Stimulated activated CD4-positive, alpha-beta T cell treated with anti-CD3 and anti-CD28 coated beads, TNF-alpha, amount 100 ng/mL, for 24 hours (primary cell): Measurements from ENCODE around the gene CD52.
A peak's percentile ranks its signal among the peaks of the same experiment; 100 is the strongest.
"Not testable (repeated sequence)": the region's sequence is repeated elsewhere in the genome, so short reads cannot be mapped to it uniquely, and the experiment has no call there.

ENCODE experiments used
- DNase-seq, 3 experiments: peaks; one replicate each; pipeline ENCODE4 v3.0.0-alpha.2; 2020; ENCODE audit warnings: low read depth in 3 of 3

CD52 gene

DNA sequence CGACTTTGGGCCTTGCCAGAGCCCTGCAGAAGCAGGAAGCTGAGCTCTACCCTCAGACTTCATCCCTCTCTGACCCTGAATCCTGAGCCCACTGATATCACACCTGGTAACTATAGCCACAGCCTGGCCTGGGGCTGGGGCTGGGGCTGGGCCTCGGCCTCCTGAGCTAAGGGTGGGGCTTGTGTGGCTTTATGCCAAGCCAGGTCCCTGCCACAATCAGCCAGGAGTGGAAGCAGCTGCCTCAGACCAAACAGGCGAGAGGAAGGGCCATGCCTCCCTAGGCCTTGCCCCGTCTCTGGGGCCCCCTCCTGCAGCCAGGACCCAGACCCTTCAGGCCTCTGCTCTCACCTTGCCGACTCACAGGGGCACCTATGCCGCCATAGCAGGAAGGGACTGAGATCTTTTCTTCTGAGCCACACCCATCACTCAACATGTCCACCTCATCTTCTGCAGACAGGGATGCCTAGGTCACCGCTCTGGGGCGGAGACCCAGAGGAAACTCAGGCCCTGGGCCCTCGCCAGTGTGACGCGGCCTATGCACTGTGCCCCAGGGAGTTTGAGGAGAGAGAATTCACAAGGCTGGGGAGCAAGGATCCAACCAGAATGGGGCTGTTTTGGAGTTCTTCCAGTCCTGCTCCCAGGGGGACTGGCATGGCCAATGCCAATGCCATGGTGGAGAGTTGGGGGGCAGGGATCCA, 17.0 kb upstream of the CD52 start:
- DNase-seq = no peak

DNA sequence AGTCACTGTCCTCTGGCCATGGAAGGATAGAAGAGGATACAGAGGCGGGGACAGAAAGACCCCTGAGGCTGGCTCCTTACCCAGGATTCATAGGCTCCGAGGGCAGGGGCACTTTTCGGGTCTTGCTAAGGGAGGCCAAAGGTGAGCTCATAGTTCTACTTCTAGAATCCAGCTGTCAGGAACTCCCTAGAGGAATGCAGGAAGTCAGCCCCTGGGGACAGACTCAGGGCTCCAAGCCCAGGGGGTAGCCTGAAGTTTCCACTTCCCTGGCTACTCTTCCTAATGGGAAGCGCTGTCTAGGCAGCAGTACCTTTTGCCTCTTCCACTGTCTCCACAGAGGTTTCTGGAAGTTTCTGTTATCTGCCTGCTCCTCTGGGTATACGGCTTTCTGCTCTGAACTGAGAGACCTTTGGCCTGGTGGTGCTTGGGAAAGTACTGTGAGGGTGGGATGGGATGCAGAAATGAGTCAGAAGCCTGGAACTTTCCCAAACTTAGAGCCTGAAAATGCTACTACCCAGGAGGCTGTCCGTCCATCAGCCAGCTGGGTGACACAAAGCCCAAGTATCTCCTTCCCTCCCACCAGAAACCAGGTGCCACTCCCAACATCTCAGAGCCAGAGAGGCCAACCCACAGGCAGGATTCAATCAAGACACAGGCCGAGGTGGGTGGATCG, 14.9 kb upstream of the CD52 start:
- no peak for DNase-seq

DNA sequence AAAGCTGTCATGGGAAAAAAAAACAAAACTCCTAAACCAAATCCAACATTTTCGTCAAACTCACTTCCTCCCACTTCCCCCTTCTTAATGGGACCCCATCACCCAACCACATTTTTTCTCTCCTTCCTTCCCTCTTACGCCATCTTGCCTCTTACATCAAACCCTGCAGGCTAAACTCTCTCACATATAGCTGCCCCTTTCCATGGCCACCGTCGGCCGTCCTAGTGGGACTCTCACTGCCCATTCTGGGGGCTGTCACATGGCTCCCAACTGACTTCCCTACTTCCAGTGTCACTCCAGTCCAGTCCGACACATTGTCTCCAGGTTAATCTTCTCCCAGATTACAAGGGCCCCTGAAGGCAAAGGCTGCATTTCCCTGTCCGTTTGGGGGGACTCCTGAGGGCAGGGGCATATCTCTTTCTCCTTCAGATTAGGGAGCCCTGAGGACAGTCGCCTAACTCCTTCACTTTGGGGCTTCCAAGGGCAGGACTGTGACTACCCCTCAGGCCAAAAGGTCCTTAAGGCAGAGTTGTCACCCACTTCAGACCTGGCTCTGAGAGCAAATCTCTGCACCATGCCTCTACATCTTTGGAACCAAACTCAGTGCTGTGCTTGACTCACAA, 12.0 kb upstream of the CD52 start:
- no peak for DNase-seq

DNA sequence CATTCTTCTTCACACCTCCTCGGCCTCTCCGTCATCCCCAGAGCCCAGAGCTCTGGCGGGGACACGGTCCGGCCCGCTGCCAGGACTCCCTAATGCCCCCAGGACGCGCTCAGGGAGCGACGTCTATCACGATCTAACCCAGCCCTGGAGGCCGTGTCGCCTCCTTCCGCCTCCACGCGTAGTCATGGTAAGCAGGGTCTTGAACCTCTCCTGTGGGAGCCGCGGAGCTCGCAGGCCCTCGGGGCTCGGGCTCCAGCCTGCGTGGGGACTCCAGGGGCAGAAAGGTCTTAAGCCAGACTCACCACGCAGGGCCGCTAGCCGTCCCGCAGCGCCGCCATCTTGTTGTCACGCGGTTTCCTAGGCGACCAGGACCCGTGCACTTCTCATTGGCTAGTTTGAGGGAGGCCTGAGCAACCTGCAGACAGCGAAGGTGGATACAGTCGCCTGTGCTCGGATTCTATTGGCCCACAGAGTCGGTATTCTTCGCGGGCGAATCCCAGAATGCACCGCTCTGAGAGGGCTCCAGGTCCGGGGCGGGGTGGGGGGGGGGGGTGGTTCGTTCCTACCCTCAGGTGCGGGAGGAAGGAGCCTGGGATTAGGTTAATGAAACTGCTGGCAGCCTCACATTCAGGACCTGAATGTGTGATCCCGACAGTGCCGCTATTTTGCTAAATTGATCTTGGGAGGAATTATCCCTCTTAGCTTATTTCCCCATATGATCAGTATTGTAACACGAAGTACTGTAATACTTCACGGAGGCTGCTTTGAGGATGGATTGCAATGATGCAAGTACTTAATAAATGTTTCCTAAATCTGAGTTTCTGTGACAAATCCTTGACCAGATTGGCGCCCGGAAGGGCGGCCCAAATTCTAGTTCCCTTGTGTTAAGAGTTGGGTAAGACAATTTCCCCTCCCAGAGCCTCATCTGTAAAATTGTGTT, 11.2 kb upstream of the CD52 start, which contains the start of gene UBXN11:
TSS of gene UBXN11 (minus strand) at position 347 of the 940 bp plus-strand sequence. CDS start 3,753 bp downstream, outside the sequence.
- DNase-seq = peak; percentile 84 to 92 (median 89)

DNA sequence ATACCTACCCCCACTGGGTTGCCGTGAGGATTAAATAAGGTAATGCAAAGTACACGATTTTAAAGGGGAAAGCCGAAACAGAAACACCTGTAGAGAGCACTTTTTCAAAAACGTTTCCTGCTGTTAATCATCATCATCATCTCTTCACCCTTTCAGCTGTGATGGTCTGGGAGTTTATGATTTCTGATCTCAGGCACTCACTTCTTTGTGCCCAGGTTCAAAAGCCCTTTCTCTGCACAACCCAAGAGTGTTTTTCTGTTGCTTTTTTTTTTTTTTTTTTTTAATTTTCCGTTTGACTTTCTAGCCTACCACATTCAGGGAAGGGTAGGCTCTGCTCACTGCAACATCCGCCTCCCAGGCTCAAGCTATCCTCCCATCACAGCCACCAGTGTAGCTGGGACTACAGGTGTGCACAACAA, 10.4 kb upstream of the CD52 start:
- no peak for DNase-seq

DNA sequence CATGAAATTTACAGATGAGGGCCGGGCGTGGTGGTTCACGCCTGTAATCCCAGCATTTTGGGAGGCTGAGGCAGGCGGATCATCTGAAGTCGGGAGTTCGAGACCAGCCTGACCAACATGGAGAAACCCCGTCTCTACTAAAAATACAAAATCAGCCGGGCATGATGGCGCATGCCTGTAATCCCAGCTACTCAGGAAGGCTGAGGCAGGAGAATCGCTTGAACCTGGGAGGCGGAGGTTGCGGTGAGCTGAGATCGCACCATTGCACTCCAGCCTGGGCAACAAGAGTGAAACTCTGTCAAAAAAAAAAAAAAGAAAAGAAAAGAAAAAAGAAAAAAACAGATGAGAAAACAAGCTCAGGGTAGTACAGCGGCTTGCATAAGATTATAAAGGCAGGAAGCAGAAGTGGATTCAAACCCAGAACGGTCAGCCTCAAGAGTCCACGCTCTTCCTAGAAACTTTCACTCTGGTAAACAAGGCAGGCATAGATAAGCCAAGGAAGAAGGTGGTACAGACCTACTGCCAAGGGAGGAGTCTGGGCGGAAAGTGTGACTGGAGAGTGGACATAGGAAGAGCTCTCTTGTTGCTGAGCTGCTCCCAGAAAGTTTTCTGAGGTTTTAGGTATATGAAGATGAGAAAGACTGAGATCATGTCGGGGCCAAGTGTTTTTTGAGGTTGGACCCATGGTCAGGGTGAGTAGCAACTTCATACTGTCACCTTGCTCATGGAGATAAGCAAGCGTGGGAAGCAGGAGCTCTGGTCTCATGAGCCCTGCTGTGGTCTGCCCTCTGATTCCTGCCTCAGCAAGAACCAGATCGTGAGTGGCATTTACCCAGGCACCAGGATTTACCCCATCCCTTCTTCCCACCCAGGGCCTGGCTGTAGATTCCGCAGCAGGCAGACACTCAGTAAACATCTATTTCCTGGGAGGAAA, 9.5 kb upstream of the CD52 start:
- not testable (repeated sequence) for DNase-seq

DNA sequence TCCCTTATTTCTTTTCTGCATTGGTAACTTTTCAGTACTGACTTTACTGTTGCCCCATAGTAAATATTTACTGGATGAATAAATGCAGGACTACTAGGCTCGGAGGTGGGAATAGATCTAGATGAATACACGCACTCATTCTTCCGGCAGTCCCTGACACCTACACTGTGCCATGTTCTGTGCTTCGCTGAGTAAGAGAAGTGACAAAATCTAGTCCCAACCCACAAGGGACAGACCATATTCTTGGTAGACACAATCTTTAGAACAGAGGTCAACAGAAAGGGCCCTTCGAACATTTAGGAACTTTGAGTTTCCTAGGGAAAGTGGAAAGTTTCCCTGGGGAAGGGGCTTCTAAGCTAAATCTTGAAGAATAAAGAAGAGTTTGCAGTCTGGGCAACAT, 3.3 kb upstream of the CD52 start:
- no peak for DNase-seq

DNA sequence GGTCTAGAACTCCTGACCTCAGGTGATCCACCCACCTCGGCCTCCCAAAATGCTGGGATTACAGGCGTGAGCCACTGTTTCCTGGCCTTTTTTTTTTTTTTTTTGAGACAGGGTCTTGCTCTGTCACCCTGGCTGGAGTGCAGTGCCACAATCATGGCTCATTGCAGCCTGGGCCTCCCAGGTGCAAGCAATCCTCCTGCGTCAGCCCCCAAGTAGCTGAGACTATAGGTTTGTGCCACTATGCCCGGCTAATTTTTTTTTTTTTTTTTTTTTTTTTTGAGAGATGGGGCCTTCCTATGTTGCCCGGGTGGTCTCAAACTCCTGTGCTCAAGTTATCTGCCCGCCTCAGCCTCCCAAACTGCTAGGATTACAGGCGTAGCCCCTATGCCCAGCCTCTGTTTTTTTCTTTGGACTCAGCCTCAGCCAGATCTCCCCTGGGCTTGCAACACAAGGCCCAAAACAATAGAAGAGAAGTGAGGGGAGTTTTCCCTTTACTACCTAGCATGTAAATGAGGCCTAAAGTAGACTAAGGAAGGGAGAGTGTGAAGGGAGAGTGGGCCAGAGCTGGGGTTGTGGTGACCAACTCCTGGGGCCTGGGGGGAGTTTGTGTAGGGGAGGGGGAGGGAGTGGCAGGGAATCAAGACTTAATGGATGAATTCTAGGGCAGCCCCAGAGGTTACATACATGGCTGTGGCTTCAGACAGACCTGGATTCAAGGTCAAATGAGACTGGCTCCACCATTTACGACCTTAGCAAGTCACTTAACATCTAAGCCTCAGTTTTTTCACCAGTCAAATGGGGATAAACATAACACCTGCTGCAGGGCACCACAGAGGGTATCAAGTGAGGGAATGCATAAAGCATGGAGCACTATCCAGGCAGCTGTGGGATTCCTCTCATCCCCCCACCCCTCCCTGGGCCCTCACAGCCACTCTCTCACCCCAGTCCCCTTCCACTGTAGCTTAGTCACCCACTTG, 1.6 kb upstream of the CD52 start:
- DNase-seq = no peak

DNA sequence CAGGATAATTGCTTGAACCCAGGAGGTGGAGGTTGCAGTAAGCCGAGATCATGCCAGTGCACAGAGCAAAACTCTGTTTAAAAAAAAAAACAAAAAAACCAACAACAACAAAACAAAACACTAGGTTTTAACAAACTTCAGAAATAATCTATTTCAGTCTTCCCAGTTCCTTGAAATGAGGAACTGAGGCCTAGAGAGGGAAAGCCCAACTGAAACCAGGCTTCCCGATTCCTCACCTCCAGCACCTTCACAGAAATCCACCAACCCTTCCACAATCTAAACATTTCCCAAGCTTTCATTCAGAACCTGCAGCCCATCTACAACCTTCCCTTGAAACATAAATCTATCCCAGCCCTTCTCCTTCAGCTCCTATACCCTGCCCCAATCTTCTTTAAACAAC, 612 bp upstream of the CD52 start:
- DNase-seq = no peak

DNA sequence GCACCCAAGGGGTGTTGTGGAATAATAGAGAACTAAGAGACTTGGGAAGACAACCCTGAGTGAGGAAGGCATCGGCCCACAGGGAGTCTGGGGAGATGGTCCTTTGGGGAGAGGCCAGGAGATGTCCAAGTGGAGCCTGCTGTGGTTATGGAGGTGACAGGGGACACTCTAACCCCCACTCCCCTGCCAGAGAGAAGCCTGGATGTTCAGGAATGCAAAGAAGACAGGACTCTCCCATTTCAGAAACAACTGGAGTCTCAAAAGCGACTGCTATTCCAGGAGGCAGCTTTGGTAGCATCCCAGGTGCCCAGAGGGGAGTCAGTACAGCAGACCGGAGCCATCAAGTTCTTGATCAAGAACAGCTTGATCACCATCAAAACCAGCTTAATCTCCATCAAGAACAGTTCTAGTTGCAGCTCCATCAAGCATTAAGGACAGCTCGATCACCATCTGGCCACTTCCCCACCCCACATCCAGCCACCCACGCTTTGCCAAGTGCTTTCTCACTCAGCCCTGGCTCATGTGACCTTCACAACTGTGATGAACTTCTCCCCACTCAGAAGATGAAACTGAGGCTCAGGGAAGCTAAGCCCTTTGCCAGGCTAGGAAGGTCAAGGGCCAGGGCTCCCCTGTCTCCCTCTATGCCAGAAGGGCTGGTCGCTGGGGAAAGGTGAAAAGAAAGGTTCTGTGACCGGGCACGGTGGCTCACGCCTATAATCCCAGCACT, 743 bp downstream of the CD52 start:
- peak in 1 of 3 experiments; percentile 54 for DNase-seq

DNA sequence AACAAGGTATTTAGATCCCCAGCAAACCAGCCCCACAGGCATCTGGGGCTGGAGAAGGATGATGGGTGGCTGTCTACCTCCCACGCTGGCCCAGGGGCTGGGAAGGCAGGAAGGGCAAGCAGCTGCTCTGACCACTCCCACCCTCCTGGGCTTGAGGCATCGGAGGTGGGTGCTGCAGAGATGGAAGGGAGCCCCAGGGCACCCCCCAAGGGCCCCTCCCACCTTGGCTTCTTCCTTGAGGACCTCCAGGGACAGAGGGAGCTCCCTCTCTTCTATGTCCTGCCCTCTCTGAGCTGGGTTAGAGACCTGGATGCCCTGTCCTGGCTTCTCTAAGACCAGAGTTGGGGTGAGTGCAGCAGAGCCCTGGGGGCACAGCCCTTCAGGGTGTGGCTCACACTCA, 3.1 kb downstream of the CD52 start:
- no peak for DNase-seq

DNA sequence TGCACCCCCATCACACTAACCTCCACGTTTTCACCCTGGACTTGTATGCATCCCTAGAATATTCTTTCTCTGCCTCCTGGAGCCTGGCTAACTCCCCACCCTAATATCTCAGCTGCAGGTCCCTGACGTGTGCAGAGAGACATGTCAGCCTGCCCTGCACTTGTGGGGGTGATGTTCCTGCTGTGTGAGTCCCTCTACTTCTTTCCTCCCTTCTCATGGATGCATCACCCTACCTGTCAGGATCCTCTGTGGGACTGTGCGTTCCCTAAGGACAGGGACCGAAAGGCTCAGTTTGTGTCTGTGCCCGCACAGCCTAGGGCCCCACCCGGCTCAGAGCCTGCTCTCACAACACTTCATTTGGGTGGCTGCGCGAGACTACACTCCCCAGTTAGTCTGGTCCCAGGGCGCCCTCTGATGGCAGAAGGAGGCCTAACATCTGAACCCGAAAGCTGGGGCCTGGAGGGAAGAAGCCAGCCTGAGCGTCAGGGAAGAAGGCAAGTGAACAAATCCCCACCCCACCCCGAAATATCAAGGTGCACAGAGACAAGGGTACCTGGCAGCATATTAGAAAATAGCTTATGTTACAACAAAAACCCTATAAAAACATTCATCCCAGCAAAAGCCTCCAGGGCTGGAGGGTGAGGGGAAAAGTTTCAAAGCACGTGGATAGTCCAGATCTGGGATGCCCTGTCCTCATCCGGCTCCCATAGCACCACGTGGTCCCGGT, 3.7 kb downstream of the CD52 start:
- DNase-seq = peak; percentile 93 to 96 (median 93)

DNA sequence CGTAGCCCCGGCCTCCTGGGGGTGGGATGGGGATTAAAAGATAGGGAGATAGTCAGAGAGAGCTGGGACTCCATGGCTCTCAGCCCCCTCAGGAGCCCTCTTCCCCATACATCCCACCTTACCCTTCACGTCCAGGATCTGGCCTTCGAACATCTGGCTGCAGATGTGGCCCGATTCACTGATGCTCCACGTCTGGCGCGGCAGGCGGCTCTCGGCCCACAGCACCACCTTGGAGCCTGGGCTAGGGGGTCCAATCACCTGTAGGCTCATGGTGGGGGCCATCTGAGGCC, 4.2 kb downstream of the CD52 start:
- DNase-seq = no peak

DNA sequence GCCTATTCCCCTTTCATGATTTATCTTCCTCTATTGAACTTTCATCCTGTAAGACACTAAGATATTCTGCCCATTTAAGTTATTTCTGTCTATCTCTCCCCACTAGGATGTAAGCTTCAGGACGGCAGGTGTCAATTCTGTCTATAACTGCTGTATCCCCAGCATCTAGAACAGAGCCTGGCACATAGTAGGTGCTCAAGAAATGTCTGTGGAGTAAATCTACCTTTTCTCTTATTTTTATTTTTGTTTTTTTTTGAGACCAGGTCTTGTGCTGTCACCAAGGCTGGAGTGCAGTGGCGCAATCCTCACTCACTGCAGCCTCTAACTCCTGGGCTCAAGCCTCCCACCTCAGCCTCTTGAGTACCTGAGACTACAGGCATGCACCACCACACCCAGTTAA, 5.6 kb downstream of the CD52 start:
- DNase-seq = no peak

DNA sequence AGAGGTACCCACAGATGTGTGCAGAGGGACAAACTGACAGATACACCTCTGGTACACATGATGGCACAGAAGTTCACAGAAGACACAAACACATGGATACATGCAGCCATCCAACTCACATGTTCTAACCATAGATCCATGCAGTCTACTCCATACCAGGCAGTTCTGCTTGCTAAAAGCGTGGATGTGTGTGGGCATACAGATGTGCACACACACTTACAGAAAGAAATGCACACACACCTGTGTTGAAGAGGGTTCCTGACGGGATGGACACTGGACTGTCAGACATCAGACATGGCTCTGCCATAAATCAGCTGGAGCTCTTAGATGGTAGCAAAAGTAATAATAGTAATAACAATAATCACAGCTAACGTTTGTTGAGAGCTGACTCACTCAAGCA, 6.8 kb downstream of the CD52 start:
- no peak for DNase-seq

DNA sequence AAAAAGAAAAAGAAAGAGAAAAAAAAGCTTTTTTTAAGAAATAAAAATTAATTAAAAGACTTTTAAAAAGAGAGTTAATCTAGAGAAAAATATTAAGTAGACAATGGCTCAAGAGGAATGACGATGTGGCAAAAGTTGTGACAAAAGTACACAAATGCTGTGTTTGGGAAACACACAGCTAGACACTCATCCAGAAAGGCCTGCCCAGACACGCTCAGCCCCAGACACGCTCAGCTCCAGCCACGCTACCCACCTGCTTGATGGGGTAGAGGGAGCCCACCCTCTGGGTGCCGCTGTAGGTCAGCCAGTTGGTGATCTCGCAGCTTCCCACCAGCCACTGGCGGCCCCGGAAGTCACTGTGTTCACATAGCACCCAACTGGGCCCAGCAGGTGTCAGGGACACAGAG, 10.2 kb downstream of the CD52 start:
- no peak for DNase-seq

DNA sequence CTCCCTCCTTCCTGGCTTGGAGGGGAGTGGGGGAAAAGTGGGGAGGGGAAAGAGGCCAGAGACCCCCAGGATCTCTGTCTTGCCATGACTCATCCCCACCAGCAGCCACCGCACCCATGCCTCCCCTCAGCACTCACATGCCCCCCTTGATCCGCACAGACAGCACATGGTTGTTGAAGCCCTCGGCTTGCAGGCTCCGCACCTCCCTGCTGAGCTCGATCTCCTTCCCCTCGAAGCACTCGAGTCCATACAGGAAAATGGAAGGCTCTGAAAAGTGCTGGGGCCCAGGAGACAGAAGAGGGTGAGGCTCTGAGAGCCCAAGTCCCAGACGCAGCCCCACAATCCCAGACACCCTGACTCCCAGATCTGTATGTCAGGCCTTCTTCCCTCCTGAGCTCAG, 10.8 kb downstream of the CD52 start:
- no peak for DNase-seq

DNA sequence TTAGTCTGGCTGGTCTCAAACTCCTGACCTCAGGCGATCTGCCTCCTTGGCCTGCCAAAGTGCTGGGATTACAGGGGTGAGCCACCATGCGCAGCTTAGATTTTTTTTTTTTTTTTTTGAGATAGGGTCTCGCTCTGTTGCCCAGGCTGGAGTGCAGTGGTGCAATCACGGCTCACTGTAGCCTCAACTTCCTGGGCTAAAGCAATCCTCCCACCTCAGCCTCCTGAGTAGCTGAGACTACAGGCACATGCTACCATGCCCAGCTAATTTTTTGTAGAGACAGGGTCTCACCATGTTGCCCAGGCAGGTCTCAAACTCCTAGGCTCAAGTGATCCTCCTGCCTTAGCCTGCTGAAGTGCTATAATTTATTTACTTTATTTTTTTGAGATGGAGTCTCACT, 11.6 kb downstream of the CD52 start:
- not testable (repeated sequence) for DNase-seq
